Caco-2 (cell line): ENCODE results near the gene MAST4. TPM values are rescaled to one million over a fixed set of nuclear protein-coding genes. Genes with fewer than 3 reads are reported as not detected.

Source experiments
- BruUV-seq: library from RNA; stranded (reverse); fragments of 400-500 nt; replicated peaks from 2 replicates; lab custom pipeline; 2021; lab: Mats Ljungman, UMichigan
- CTCF ChIA-PET: fragments of 300-600 bp; sonication (Branson Sonifier 250); formaldehyde crosslinking; loops from one replicate; lab custom pipeline; 2022; ENCODE audit warnings: antibody characterized with exemption; lab: Charles Lee
- POLR2A ChIA-PET: fragments of 300-600 bp; sonication (Branson Sonifier 250); formaldehyde crosslinking; loops from one replicate; lab custom pipeline; 2022; ENCODE audit warnings: antibody characterized with exemption; lab: Charles Lee
- DNase-seq, 2 experiments: peaks; one replicate each; pipeline versions ENCODE4 v3.0.0 to v3.0.0-alpha.2; 2020 to 2022
- H3K27me3 ChIP-seq: replicated peaks from 2 replicates; pipeline ENCODE4 v1.6.0; 2011; ENCODE audit warnings: low read length; ENCODE audit not compliant: control insufficient read depth, insufficient read depth
- H3K36me3 ChIP-seq: 2 replicates; pipeline ENCODE4 v1.5.1; 2011; ENCODE audit warnings: low read length; ENCODE audit not compliant: control insufficient read depth, insufficient read depth
- H3K4me1 ChIP-seq: fragments of 250-450 bp; sonication (Bioruptor Pico); 2 replicates; pipeline ENCODE4 v1.5.1; 2020; ENCODE audit warnings: mild to moderate bottlenecking
- H3K4me3 ChIP-seq: 2 replicates; pipeline ENCODE4 v1.5.1; 2011; ENCODE audit warnings: low read depth, mild to moderate bottlenecking, control low read depth, low read length
- H3K9me3 ChIP-seq: fragments of 250-450 bp; sonication (Bioruptor Pico); 2 replicates; pipeline ENCODE4 v1.5.1; 2020; ENCODE audit warnings: mild to moderate bottlenecking, moderate library complexity
- H3K27ac Mint-ChIP-seq: one replicate; pipeline ENCODE4 v1.8.0; 2022; ENCODE audit warnings: mixed read lengths; ENCODE audit not compliant: unreplicated experiment
- H3K27me3 Mint-ChIP-seq: one replicate; pipeline ENCODE4 v1.8.0; 2022; ENCODE audit warnings: mixed read lengths; ENCODE audit not compliant: insufficient read depth, unreplicated experiment
- H3K36me3 Mint-ChIP-seq: one replicate; pipeline ENCODE4 v1.8.0; 2022; ENCODE audit warnings: mild to moderate bottlenecking, mixed read lengths; ENCODE audit not compliant: insufficient read depth, unreplicated experiment
- H3K4me1 Mint-ChIP-seq: one replicate; pipeline ENCODE4 v1.8.0; 2022; ENCODE audit warnings: low read depth, mixed read lengths; ENCODE audit not compliant: unreplicated experiment
- H3K4me3 Mint-ChIP-seq: one replicate; pipeline ENCODE4 v1.8.0; 2022; ENCODE audit warnings: mild to moderate bottlenecking, moderate library complexity, mixed read lengths; ENCODE audit not compliant: unreplicated experiment
- H3K9me3 Mint-ChIP-seq: one replicate; pipeline ENCODE4 v1.8.0; 2022; ENCODE audit warnings: mixed read lengths; ENCODE audit not compliant: unreplicated experiment
- intact Hi-C: fragments of 100-400 bp; cut with micrococcal nuclease; formaldehyde crosslinking; loops from one replicate; pipeline ENCODE4 v1.10.0; 2022; ENCODE audit not compliant: unreplicated experiment
- total RNA-seq: library from RNA; stranded (reverse); gene quantifications from 2 replicates; pipeline ENCODE4 v1.2.3, GENCODE V29; 2022
- TF ChIP-seq, protein P1 (sequence below), 2 experiments: fragments of 200-600 bp in 1 of 2; IDR thresholded peaks; 1 replicate in 1 of 2; 2 replicates in 1 of 2; pipeline versions ENCODE4 v1.5.1 to v1.8.0; 2011 to 2022; ENCODE audit warnings: antibody characterized with exemption in 1 of 2, control low read depth in 1 of 2, inconsistent platforms in 1 of 2, low read depth in 1 of 2, low read length in 1 of 2, mild to moderate bottlenecking in 1 of 2, moderate library complexity in 1 of 2; ENCODE audit not compliant: insufficient read depth in 1 of 2, severe bottlenecking in 1 of 2, unreplicated experiment in 1 of 2

Gene MAST4
- total RNA-seq, 1 experiment from 2014 or later: 17.8 TPM

DNA sequence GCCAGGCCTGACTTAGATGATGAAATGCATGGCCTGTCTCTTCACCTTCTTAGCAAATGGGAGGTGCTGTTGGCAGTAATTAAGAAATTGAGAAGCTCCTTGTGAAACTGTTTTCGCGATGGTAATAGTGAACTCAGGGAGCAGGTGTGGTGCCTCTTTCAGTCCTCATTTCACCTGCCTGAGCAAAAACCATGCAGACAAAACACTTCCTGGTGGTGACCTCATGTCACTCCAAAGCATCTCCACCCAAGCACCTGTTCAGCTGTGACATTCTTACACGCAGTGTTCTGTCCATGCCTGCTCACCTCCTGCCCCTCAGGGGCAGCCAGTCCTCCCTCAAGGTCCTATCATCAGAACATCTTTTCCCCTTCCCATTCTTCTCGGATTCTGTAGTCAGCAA, 453.9 kb downstream of the MAST4 start:
- H3K27me3 ChIP-seq: no peaks in the 10 kb centered on the region
- Mint-ChIP-seq H3K27me3 (no peaks in the 10 kb centered on the region), H3K27ac (peak overlapping the region; percentile 40), H3K4me1 (peaks cover 44% of the 10 kb centered on the region), H3K9me3 (no peaks in the 10 kb centered on the region), H3K36me3 (no peaks in the 10 kb centered on the region), H3K4me3 (peak overlapping the region; percentile 23)
- H3K4me3 ChIP-seq: no peak overlapping the region
- CTCF ChIA-PET: interaction anchor here (0.7 to 1.4 kb wide), 2 partner anchors 34 to 565 kb away, joined by 3 read pairs; no protein-coding TSS in a partner anchor
- POLR2A ChIA-PET: no interaction called here
- no TSS peak for BruUV-seq
- H3K36me3 ChIP-seq: no peaks in the 10 kb centered on the region
- DNase-seq: no peak
- TF ChIP-seq, protein P1, sequence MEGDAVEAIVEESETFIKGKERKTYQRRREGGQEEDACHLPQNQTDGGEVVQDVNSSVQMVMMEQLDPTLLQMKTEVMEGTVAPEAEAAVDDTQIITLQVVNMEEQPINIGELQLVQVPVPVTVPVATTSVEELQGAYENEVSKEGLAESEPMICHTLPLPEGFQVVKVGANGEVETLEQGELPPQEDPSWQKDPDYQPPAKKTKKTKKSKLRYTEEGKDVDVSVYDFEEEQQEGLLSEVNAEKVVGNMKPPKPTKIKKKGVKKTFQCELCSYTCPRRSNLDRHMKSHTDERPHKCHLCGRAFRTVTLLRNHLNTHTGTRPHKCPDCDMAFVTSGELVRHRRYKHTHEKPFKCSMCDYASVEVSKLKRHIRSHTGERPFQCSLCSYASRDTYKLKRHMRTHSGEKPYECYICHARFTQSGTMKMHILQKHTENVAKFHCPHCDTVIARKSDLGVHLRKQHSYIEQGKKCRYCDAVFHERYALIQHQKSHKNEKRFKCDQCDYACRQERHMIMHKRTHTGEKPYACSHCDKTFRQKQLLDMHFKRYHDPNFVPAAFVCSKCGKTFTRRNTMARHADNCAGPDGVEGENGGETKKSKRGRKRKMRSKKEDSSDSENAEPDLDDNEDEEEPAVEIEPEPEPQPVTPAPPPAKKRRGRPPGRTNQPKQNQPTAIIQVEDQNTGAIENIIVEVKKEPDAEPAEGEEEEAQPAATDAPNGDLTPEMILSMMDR (IDR thresholded peaks at IDR 0.05; ENCODE audit: insufficient read depth in 1 of 2, low read depth in 1 of 2, low read length in 1 of 2, severe bottlenecking in 1 of 2, unreplicated experiment in 1 of 2): no peak
- no peaks in the 10 kb centered on the region for H3K9me3 ChIP-seq
- peaks cover 78% of the 10 kb centered on the region for H3K4me1 ChIP-seq
- intact Hi-C loops: loop anchor here (2.0 to 5.0 kb wide), 2 partner anchors 45 to 92 kb away; no protein-coding TSS in a partner anchor

DNA sequence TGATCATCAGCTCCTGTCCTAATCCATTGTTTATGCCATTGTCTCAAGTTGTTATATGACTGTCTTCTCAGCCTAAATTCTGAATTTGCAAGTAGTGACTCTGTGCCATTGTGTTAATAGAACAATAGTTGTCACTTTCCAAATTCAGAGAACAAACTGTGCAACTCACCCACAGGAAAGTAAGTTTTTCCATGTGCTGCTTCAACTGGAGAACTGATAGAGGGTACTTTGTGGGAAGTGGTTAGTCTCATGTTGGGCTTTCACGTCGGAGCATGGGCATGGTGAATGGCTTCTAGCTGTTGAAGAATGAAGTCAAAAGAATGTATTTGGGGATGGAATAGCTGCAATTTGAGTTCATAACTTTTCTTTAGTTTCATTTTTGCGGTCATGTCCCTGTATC, 454.4 kb downstream of the MAST4 start:
- CTCF ChIA-PET: interaction anchor here (0.7 to 1.4 kb wide), 2 partner anchors 35 to 566 kb away, joined by 3 read pairs; no protein-coding TSS in a partner anchor

DNA sequence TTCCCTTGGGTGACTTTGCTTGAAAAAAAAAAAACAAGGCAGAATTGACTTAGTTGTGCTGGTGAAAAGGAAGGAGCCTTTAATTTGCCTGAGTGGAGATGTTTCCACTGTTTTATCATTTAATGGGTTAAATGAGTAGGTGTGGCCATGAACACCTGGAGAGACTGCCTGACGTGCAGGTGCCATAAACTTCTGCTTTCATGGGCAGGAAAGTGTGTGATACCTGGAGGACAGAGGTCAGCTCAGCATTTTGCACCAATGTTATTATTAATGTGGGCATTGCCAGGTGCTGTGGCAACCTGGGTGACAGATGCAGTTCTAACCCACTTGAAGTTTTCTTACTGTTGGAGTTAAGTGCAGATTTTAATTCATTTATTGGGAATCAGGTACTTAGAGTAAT, 455.0 kb downstream of the MAST4 start:
- Mint-ChIP-seq H3K27ac (peak overlapping the region; percentile 40), H3K4me3 (peak overlapping the region; percentile 23), H3K9me3 (no peaks in the 10 kb centered on the region), H3K4me1 (peaks cover 34% of the 10 kb centered on the region), H3K36me3 (no peaks in the 10 kb centered on the region), H3K27me3 (no peaks in the 10 kb centered on the region)
- peak; percentile 66 to 72 for DNase-seq
- ChIA-PET POLR2A (interaction anchor here (0.7 kb wide), 1 partner anchor 12 kb away, joined by 3 read pairs; no protein-coding TSS in a partner anchor), CTCF (no interaction called here)
- Histone ChIP-seq H3K4me1 (peaks cover 68% of the 10 kb centered on the region), H3K4me3 (no peak overlapping the region), H3K27me3 (no peaks in the 10 kb centered on the region), H3K36me3 (no peaks in the 10 kb centered on the region), H3K9me3 (no peaks in the 10 kb centered on the region)
- TF ChIP-seq, protein P1 (IDR thresholded peaks at IDR 0.05; ENCODE audit: insufficient read depth in 1 of 2, low read depth in 1 of 2, low read length in 1 of 2, severe bottlenecking in 1 of 2, unreplicated experiment in 1 of 2): no peak
- intact Hi-C loops: loop anchor here (1.0 to 5.0 kb wide), 4 partner anchors 8 to 91 kb away; no protein-coding TSS in a partner anchor
- BruUV-seq: no TSS peak

More for the DNA sequence above, 454.4 kb downstream of the MAST4 start:
- Histone ChIP-seq H3K4me3 (no peak overlapping the region), H3K4me1 (peaks cover 73% of the 10 kb centered on the region), H3K9me3 (no peaks in the 10 kb centered on the region), H3K27me3 (no peaks in the 10 kb centered on the region), H3K36me3 (no peaks in the 10 kb centered on the region)
- peaks cover 39% of the 10 kb centered on the region for H3K4me1 Mint-ChIP-seq
- no peaks in the 10 kb centered on the region for H3K36me3 Mint-ChIP-seq
- DNase-seq: no peak
- H3K4me3 Mint-ChIP-seq: peak overlapping the region; percentile 23
- H3K27me3 Mint-ChIP-seq: no peaks in the 10 kb centered on the region
- TF ChIP-seq, protein P1 (IDR thresholded peaks at IDR 0.05; ENCODE audit: insufficient read depth in 1 of 2, low read depth in 1 of 2, low read length in 1 of 2, severe bottlenecking in 1 of 2, unreplicated experiment in 1 of 2): no peak
- no TSS peak for BruUV-seq
- POLR2A ChIA-PET: interaction anchor here (0.7 kb wide), 1 partner anchor 11 kb away, joined by 3 read pairs; no protein-coding TSS in a partner anchor
- H3K27ac Mint-ChIP-seq: peak overlapping the region; percentile 40
- no peaks in the 10 kb centered on the region for H3K9me3 Mint-ChIP-seq
- intact Hi-C loops: loop anchor here (1.0 to 5.0 kb wide), 4 partner anchors 7 to 92 kb away; no protein-coding TSS in a partner anchor
